ENCODE results near the gene PIGR. TPM values are rescaled to one million over a fixed set of nuclear protein-coding genes. Genes with fewer than 3 reads are reported as not detected.
A peak's percentile ranks its signal among the peaks of the same experiment; 100 is the strongest.

Gene PIGR
- total RNA-seq, 2 donors from 2014 or later, result 7,504 to 12,164 TPM

GRCh38 chr1:206949641-206950040 is 3.4 kb upstream of the PIGR start:
- no peak overlapping the region for H3K27ac ChIP-seq
- H3K36me3 ChIP-seq, result no peaks in the 10 kb centered on the region
- TF ChIP-seq, protein P1, sequence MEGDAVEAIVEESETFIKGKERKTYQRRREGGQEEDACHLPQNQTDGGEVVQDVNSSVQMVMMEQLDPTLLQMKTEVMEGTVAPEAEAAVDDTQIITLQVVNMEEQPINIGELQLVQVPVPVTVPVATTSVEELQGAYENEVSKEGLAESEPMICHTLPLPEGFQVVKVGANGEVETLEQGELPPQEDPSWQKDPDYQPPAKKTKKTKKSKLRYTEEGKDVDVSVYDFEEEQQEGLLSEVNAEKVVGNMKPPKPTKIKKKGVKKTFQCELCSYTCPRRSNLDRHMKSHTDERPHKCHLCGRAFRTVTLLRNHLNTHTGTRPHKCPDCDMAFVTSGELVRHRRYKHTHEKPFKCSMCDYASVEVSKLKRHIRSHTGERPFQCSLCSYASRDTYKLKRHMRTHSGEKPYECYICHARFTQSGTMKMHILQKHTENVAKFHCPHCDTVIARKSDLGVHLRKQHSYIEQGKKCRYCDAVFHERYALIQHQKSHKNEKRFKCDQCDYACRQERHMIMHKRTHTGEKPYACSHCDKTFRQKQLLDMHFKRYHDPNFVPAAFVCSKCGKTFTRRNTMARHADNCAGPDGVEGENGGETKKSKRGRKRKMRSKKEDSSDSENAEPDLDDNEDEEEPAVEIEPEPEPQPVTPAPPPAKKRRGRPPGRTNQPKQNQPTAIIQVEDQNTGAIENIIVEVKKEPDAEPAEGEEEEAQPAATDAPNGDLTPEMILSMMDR (IDR thresholded peaks at IDR 0.05), result no peak
- DNase-seq, result no peak
- no peaks in the 10 kb centered on the region for H3K27me3 ChIP-seq
- H3K9me3 ChIP-seq, result no peaks in the 10 kb centered on the region
- intact Hi-C loops (cut with DNase I), result no loop called here
- H3K4me3 ChIP-seq, result no peak overlapping the region
- no peak overlapping the region for H3K9ac ChIP-seq (ENCODE audit: low read depth in 2 of 2, low read length in 2 of 2)
- H3K4me1 ChIP-seq, result peaks cover 9% of the 10 kb centered on the region

GRCh38 chr1:206949208-206949607 is 2.9 kb upstream of the PIGR start:
- TF ChIP-seq, protein P1 (IDR thresholded peaks at IDR 0.05), result no peak
- DNase-seq, result no peak
- no peak overlapping the region for H3K4me3 ChIP-seq
- H3K36me3 ChIP-seq, result no peaks in the 10 kb centered on the region
- H3K27me3 ChIP-seq, result no peaks in the 10 kb centered on the region
- H3K9ac ChIP-seq (ENCODE audit: low read depth in 2 of 2, low read length in 2 of 2), result peak overlapping the region in 1 of 2 donors; percentile 58
- peaks cover 5% of the 10 kb centered on the region for H3K4me1 ChIP-seq
- intact Hi-C loops (cut with DNase I), result no loop called here
- H3K9me3 ChIP-seq, result no peaks in the 10 kb centered on the region
- H3K27ac ChIP-seq, result peak overlapping the region; percentile 27

- Histone ChIP-seq H3K9me3 (no peaks in the 10 kb centered on the region), H3K36me3 (no peaks in the 10 kb centered on the region), H3K9ac (ENCODE audit: low read depth in 2 of 2, low read length in 2 of 2) (peak overlapping the region; percentile 5 to 100), H3K27me3 (no peaks in the 10 kb centered on the region), H3K4me3 (peak overlapping the region; percentile 61), H3K27ac (peak overlapping the region; percentile 91), H3K4me1 (no peaks in the 10 kb centered on the region)
- TF ChIP-seq, protein P1 (IDR thresholded peaks at IDR 0.05), result no peak
- intact Hi-C loops (cut with DNase I), result no loop called here
- DNase-seq, result no peak
Observed at GRCh38 chr1:206947255-206947654, 989 bp upstream of the PIGR start.

- Histone ChIP-seq H3K4me3 (peak overlapping the region; percentile 61), H3K4me1 (no peaks in the 10 kb centered on the region), H3K27me3 (no peaks in the 10 kb centered on the region), H3K36me3 (no peaks in the 10 kb centered on the region), H3K27ac (peak overlapping the region; percentile 91), H3K9ac (ENCODE audit: low read depth in 2 of 2, low read length in 2 of 2) (peak overlapping the region; percentile 88 to 100), H3K9me3 (no peaks in the 10 kb centered on the region)
- DNase-seq, result no peak
- intact Hi-C loops (cut with DNase I), result no loop called here
- TF ChIP-seq, protein P1 (IDR thresholded peaks at IDR 0.05), result no peak
Observed at GRCh38 chr1:206945779-206946178, 487 bp downstream of the PIGR start.

DNA sequence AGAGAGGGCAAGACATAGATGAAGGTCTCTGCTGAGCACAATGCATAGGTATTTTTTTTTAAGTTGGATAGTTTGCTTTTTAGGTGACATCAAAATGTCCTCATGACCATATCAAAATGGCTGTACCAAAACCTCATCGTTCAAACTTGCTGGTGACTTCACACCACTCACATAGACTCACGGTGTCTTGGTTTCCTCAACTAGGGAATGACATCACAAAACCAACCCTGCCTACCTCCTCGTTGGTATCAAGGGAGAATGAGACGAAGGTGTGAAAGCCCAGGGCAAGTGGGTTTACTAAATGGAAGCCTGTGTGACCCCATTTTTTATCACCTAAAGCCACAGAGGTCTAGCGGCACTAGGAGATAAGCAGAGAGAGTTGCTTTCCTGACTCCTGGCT is 1.6 kb downstream of the PIGR start:
- intact Hi-C loops (cut with DNase I), result loop anchor here (5.0 kb wide), 1 partner anchor 33 kb away; no protein-coding TSS in a partner anchor
- no peaks in the 10 kb centered on the region for H3K9me3 ChIP-seq
- H3K4me3 ChIP-seq, result peak overlapping the region; percentile 61
- H3K36me3 ChIP-seq, result no peaks in the 10 kb centered on the region
- H3K4me1 ChIP-seq, result no peaks in the 10 kb centered on the region
- peak overlapping the region; percentile 91 for H3K27ac ChIP-seq
- no peaks in the 10 kb centered on the region for H3K27me3 ChIP-seq
- H3K9ac ChIP-seq (ENCODE audit: low read depth in 2 of 2, low read length in 2 of 2), result peak overlapping the region; percentile 88 to 100
- no peak for DNase-seq
- TF ChIP-seq, protein P1 (IDR thresholded peaks at IDR 0.05), result no peak
